AG04449 (cell line): ENCODE data around the gene C22orf42.

Experiments used
- CTCF ChIA-PET: fragments of 350-600 bp; formaldehyde crosslinking; extraction: SDS; loops from one replicate; lab custom pipeline; 2021; ENCODE audit warnings: antibody characterized with exemption; lab: Yijun Ruan, JAX
- POLR2A ChIA-PET: fragments of 400-600, 350-600 bp; formaldehyde crosslinking; extraction: SDS; loops from one replicate; lab custom pipeline; 2020; ENCODE audit warnings: antibody characterized with exemption, inconsistent platforms; lab: Yijun Ruan, JAX
- DNase-seq: peaks from one replicate; pipeline ENCODE4 v3.0.0-alpha.2; 2010; ENCODE audit warnings: low read depth, low spot score
- H3K4me3 ChIP-seq: 2 replicates; pipeline ENCODE4 v1.5.1; 2011; ENCODE audit warnings: low read depth, mild to moderate bottlenecking, control low read depth, low read length
- CTCF ChIP-seq: IDR thresholded peaks from one replicate; pipeline ENCODE4 v1.5.1; 2011; ENCODE audit warnings: mild to moderate bottlenecking, moderate library complexity, low read length, control low read depth, inconsistent platforms; ENCODE audit not compliant: insufficient read depth; ENCODE audit errors: missing control alignments

C22orf42 gene

DNA sequence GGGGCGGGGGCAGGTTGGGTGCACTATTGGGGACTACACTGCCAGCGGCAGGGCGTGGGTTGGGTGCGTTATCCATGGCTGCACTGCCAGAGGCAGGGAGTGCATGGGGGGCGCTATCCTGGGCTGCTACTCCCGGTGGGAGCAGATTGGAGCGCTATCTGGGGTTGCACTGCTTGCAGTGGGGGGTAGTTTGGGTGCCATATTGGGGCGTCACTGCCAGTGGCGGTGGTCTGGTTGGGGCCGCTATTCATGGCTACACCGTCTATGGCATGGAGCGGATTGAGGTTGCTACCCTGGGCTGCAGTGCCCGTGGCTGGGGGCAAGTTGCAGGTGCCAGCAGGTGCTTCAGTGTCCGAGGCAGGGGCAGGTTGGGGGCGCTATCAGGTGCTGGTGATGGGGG, 36.2 kb downstream of the C22orf42 start:
- CTCF ChIA-PET: no interaction called here
- TF ChIP-seq CTCF: no peak

DNA sequence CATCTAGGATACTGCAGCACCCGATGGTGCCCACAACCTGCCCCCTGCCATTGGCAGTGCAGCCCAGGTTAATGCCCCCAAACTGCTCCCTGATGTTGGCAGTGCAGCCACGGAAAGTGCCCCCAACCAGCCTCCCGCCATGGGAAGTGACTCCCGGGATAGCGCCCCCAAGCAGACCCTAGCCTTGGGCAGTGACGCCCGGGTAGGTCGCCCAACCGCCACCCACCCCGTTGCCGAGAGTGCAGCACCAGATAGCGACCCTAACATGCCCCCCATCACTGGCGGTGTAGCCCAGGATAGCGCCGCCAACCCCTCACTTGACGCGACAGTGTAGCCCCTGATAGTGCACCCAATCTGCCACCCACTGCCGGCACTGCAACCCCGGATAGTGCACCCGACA, 38.5 kb downstream of the C22orf42 start:
- POLR2A ChIA-PET: no interaction called here

More for the DNA sequence above, 36.2 kb downstream of the C22orf42 start:
- DNase-seq: no peak
- POLR2A ChIA-PET: no interaction called here
- no peak overlapping the region for H3K4me3 ChIP-seq

DNA sequence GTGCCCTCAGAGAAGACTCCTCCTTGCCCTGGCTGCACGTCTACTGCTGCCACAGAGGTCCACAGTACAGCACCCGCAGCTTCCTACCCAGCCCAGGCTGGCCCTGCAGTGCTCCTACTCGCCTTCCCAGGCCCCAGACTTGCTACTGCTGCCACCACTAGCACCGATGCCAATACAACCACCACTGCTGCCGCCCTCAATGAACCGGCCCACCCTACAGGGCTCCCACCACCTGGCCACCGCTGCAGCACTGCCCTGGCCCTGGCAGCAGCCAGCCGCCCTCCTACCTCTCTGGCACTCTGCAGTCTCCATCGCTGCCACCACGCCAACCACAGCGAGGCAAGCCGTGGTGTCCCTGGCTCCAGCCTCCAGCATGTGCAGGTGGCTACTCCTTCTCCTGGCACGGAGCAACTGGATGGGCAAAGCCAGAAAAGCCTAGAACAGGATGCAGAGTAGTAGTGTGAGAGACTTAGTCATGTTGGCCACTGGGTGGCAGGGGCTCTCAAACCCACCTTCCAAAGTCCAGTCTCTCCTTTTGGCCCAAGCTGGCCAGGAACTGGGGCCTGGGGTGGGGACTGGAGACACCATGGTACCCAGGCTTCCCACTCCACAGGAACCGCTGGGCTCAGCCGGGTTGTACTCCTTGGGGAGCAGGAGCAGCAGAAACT, 39.4 kb downstream of the C22orf42 start:
- ChIA-PET CTCF (no interaction called here), POLR2A (no interaction called here)
- DNase-seq: no peak
- TF ChIP-seq CTCF: no peak
- no peak overlapping the region for H3K4me3 ChIP-seq

More for the DNA sequence above, 38.5 kb downstream of the C22orf42 start:
- H3K4me3 ChIP-seq: no peak overlapping the region
- CTCF ChIA-PET: no interaction called here
- no peak for TF ChIP-seq CTCF
- DNase-seq: no peak

DNA sequence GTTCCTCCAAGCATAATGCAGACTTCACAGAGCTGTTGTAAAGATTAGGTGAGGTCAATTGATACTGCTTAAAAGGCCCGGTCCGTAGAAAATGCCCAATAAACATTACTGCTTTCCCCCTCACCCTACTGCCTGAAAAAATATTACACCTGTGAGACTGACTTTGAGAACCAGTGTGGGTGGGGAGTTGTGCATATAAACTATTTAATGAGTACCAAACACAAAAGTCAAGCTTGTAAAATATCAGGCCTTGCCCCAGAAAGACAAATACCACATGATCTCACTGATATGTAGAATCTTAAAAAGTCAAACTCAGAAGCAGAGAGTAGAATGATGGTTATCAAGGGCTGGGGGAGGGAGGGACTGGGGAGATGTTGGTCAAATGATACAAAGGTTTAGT, 46.7 kb downstream of the C22orf42 start:
- POLR2A ChIA-PET: no interaction called here
- H3K4me3 ChIP-seq: no peak overlapping the region
- CTCF ChIA-PET: no interaction called here
- no peak for TF ChIP-seq CTCF
- DNase-seq: no peak

- ChIA-PET CTCF (interaction anchor here (1.9 kb wide), 1 partner anchor 159 kb away, joined by 5 read pairs; no protein-coding TSS in a partner anchor), POLR2A (no interaction called here)
- no peak for TF ChIP-seq CTCF
- H3K4me3 ChIP-seq: no peak overlapping the region
- no peak for DNase-seq
Observed at GRCh38 chr22:32106930-32107329, 52.2 kb downstream of the C22orf42 start.

DNA sequence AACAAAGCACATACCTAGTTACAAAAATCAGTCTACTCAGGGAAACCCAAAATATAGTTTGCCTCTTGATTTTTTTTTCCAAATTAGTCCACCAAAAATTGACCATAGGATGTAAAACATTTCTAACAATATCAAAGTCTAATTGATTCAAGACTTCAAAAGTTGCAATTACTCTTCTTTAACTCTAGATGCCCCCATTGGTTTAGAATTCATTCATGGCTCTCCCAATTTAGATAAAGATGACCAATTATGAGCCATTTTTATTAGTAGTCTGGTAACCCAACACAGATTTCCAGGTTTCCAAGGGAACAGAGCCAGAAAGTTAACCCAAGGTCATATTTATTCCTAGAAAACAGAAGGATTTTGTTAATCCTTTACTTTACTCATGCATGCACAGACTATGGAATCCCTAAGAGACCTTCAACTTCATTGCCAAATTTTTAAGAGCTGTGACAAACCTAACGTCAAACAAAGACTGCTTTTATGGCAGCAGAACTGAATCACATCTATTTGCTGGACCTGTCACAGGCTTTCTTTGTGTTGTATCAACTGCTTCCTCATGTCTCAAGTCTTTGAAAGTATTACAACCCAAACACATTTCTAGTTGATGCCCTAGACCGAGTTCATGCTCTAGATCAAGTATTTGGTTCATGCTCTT, 55.3 kb downstream of the C22orf42 start:
- no peak for DNase-seq
- H3K4me3 ChIP-seq: no peak overlapping the region
- no peak for TF ChIP-seq CTCF
- ChIA-PET POLR2A (no interaction called here), CTCF (interaction anchor here (0.6 to 3.0 kb wide), 4 partner anchors 162 to 366 kb away, joined by 3 to 13 read pairs (median 4); no protein-coding TSS in a partner anchor)
